IPS-15b (cell line): ENCODE measurements around the gene BMP5.

ENCODE experiments used
- H3K27me3 ChIP-seq: one replicate; pipeline ENCODE4 v1.6.1; 2013; ENCODE audit warnings: low read length; ENCODE audit not compliant: control insufficient read depth, insufficient read depth
- H3K36me3 ChIP-seq: one replicate; pipeline ENCODE4 v1.6.1; 2013; ENCODE audit warnings: low read length; ENCODE audit not compliant: control insufficient read depth, insufficient read depth
- H3K4me1 ChIP-seq: one replicate; pipeline ENCODE4 v1.6.1; 2013; ENCODE audit warnings: mild to moderate bottlenecking, low read length; ENCODE audit not compliant: control insufficient read depth, insufficient read depth
- H3K4me3 ChIP-seq: one replicate; pipeline ENCODE4 v1.5.1; 2013; ENCODE audit warnings: low read depth, low read length
- H3K9ac ChIP-seq: one replicate; pipeline ENCODE4 v1.6.1; 2013; ENCODE audit warnings: low read depth, mild to moderate bottlenecking, low read length
- H3K9me3 ChIP-seq: one replicate; pipeline ENCODE4 v1.6.1; 2013; ENCODE audit warnings: mild to moderate bottlenecking, low read length; ENCODE audit not compliant: control insufficient read depth, insufficient read depth

Gene BMP5

GRCh38 chr6:55869674-55870073, 5.7 kb downstream of the BMP5 start:
- Histone ChIP-seq H3K9me3 (no peaks in the 10 kb centered on the region), H3K27me3 (no peaks in the 10 kb centered on the region), H3K4me1 (no peaks in the 10 kb centered on the region), H3K4me3 (no peak overlapping the region), H3K9ac (no peak overlapping the region), H3K36me3 (no peaks in the 10 kb centered on the region)

- no peaks in the 10 kb centered on the region for H3K4me1 ChIP-seq
- no peak overlapping the region for H3K9ac ChIP-seq
- no peak overlapping the region for H3K4me3 ChIP-seq
- no peaks in the 10 kb centered on the region for H3K36me3 ChIP-seq
- H3K9me3 ChIP-seq, result no peaks in the 10 kb centered on the region
- H3K27me3 ChIP-seq, result no peaks in the 10 kb centered on the region
Measured at GRCh38 chr6:55868771-55869479, 6.5 kb downstream of the BMP5 start.

- Histone ChIP-seq H3K27me3 (no peaks in the 10 kb centered on the region), H3K4me1 (no peaks in the 10 kb centered on the region)
Measured at GRCh38 chr6:55868176-55868575, 7.2 kb downstream of the BMP5 start.

GRCh38 chr6:55866128-55866527, 9.3 kb downstream of the BMP5 start:
- Histone ChIP-seq H3K4me3 (no peak overlapping the region), H3K9ac (no peak overlapping the region), H3K36me3 (no peaks in the 10 kb centered on the region), H3K4me1 (no peaks in the 10 kb centered on the region), H3K27me3 (no peaks in the 10 kb centered on the region), H3K9me3 (no peaks in the 10 kb centered on the region)

More at GRCh38 chr6:55868176-55868575, 7.2 kb downstream of the BMP5 start:
- Histone ChIP-seq H3K9me3 (no peaks in the 10 kb centered on the region), H3K9ac (no peak overlapping the region), H3K36me3 (no peaks in the 10 kb centered on the region), H3K4me3 (no peak overlapping the region)

- Histone ChIP-seq H3K27me3 (no peaks in the 10 kb centered on the region), H3K9ac (no peak overlapping the region), H3K4me1 (no peaks in the 10 kb centered on the region), H3K9me3 (no peaks in the 10 kb centered on the region), H3K36me3 (no peaks in the 10 kb centered on the region), H3K4me3 (no peak overlapping the region)
Measured at GRCh38 chr6:55853008-55854001, 22.1 kb downstream of the BMP5 start.

- H3K27me3 ChIP-seq, result no peaks in the 10 kb centered on the region
- no peaks in the 10 kb centered on the region for H3K9me3 ChIP-seq
- H3K9ac ChIP-seq, result no peak overlapping the region
- H3K4me1 ChIP-seq, result no peaks in the 10 kb centered on the region
- no peak overlapping the region for H3K4me3 ChIP-seq
- no peaks in the 10 kb centered on the region for H3K36me3 ChIP-seq
Measured at GRCh38 chr6:55841341-55841740, 34.0 kb downstream of the BMP5 start.

GRCh38 chr6:55839080-55839479, 36.3 kb downstream of the BMP5 start:
- Histone ChIP-seq H3K27me3 (no peaks in the 10 kb centered on the region), H3K4me3 (no peak overlapping the region), H3K9me3 (no peaks in the 10 kb centered on the region), H3K9ac (no peak overlapping the region), H3K36me3 (no peaks in the 10 kb centered on the region), H3K4me1 (no peaks in the 10 kb centered on the region)

- no peaks in the 10 kb centered on the region for H3K9me3 ChIP-seq
- no peak overlapping the region for H3K4me3 ChIP-seq
- no peak overlapping the region for H3K9ac ChIP-seq
- no peaks in the 10 kb centered on the region for H3K27me3 ChIP-seq
- H3K36me3 ChIP-seq, result no peaks in the 10 kb centered on the region
- H3K4me1 ChIP-seq, result no peaks in the 10 kb centered on the region
Measured at GRCh38 chr6:55836945-55837344, 38.4 kb downstream of the BMP5 start.

GRCh38 chr6:55836481-55836880, 38.9 kb downstream of the BMP5 start:
- Histone ChIP-seq H3K27me3 (no peaks in the 10 kb centered on the region), H3K9me3 (no peaks in the 10 kb centered on the region), H3K36me3 (no peaks in the 10 kb centered on the region), H3K4me3 (no peak overlapping the region), H3K4me1 (no peaks in the 10 kb centered on the region), H3K9ac (no peak overlapping the region)

GRCh38 chr6:55835220-55835619, 40.2 kb downstream of the BMP5 start:
- Histone ChIP-seq H3K27me3 (no peaks in the 10 kb centered on the region), H3K9me3 (no peaks in the 10 kb centered on the region), H3K36me3 (no peaks in the 10 kb centered on the region), H3K4me3 (no peak overlapping the region), H3K4me1 (no peaks in the 10 kb centered on the region), H3K9ac (no peak overlapping the region)

- Histone ChIP-seq H3K4me1 (no peaks in the 10 kb centered on the region), H3K9ac (no peak overlapping the region), H3K36me3 (no peaks in the 10 kb centered on the region), H3K9me3 (no peaks in the 10 kb centered on the region), H3K4me3 (no peak overlapping the region), H3K27me3 (no peaks in the 10 kb centered on the region)
Measured at GRCh38 chr6:55833284-55833683, 42.1 kb downstream of the BMP5 start.
